Mammary epithelial cell (primary cell): ENCODE results near the gene GCAT.

ENCODE experiments used
- EZH2 ChIP-seq: IDR thresholded peaks from 2 replicates; pipeline ENCODE4 v1.6.1; 2012; ENCODE audit warnings: low read length, inconsistent platforms, borderline replicate concordance
- TF ChIP-seq, protein P1 (sequence below), 2 donors: IDR thresholded peaks in 1 of 2; conservative IDR thresholded peaks in 1 of 2; 2 replicates each; pipeline ENCODE4 v1.5.1; 2011 to 2012; ENCODE audit warnings: inconsistent platforms in 2 of 2, low read length in 2 of 2, mild to moderate bottlenecking in 2 of 2, control low read depth in 1 of 2, low read depth in 1 of 2; ENCODE audit not compliant: insufficient read depth in 1 of 2; ENCODE audit errors: extremely low read depth in 1 of 2

DNA sequence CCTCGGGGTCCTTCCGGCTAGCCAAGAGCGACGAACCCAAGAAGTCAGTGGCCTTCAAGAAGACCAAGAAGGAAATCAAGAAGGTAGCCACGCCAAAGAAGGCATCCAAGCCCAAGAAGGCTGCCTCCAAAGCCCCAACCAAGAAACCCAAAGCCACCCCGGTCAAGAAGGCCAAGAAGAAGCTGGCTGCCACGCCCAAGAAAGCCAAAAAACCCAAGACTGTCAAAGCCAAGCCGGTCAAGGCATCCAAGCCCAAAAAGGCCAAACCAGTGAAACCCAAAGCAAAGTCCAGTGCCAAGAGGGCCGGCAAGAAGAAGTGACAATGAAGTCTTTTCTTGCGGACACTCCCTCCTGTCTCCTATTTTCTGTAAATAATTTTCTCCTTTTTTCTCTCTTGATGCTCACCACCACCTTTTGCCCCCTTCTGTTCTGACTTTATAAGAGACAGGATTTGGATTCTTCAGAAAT, 1.9 kb upstream of the GCAT start:
- TF ChIP-seq EZH2, result no peak
- TF ChIP-seq, protein P1, sequence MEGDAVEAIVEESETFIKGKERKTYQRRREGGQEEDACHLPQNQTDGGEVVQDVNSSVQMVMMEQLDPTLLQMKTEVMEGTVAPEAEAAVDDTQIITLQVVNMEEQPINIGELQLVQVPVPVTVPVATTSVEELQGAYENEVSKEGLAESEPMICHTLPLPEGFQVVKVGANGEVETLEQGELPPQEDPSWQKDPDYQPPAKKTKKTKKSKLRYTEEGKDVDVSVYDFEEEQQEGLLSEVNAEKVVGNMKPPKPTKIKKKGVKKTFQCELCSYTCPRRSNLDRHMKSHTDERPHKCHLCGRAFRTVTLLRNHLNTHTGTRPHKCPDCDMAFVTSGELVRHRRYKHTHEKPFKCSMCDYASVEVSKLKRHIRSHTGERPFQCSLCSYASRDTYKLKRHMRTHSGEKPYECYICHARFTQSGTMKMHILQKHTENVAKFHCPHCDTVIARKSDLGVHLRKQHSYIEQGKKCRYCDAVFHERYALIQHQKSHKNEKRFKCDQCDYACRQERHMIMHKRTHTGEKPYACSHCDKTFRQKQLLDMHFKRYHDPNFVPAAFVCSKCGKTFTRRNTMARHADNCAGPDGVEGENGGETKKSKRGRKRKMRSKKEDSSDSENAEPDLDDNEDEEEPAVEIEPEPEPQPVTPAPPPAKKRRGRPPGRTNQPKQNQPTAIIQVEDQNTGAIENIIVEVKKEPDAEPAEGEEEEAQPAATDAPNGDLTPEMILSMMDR (conservative IDR thresholded peaks at IDR 0.05 in 1 of 2, IDR thresholded peaks at IDR 0.05 in 1 of 2; ENCODE audit: extremely low read depth in 1 of 2, insufficient read depth in 1 of 2, low read depth in 1 of 2, low read length in 2 of 2), result no peak
